ENCODE data around the gene GAS2L3.
"Not testable (repeated sequence)": the region's sequence is repeated elsewhere in the genome, so short reads cannot be mapped to it uniquely, and the experiment has no call there.

The GAS2L3 gene

GRCh38 chr12:100576331-100577036 is 3.0 kb downstream of the GAS2L3 start:
- no peak overlapping the region for H3K27ac ChIP-seq (ENCODE audit: low read length)

GRCh38 chr12:100578923-100579322 is 5.4 kb downstream of the GAS2L3 start:
- Histone ChIP-seq H3K9me3 (ENCODE audit: control insufficient read depth in 1 of 2, low read length in 2 of 2) (peaks cover 0 to 4% of the 10 kb centered on the region in 2 donors), H3K4me1 (ENCODE audit: control insufficient read depth in 1 of 2, insufficient read depth in 2 of 2, low read length in 2 of 2) (peaks cover 0 to 12% of the 10 kb centered on the region in 2 donors), H3K36me3 (ENCODE audit: control insufficient read depth in 1 of 2, insufficient read depth in 2 of 2, low read length in 2 of 2) (no peaks in the 10 kb centered on the region), H3K27ac (ENCODE audit: low read length) (no peak overlapping the region), H3K4me3 (ENCODE audit: low read depth in 1 of 2, low read length in 2 of 2) (no peak overlapping the region), H3K27me3 (ENCODE audit: low read depth, low read length) (no peaks in the 10 kb centered on the region)

More at GRCh38 chr12:100576331-100577036, 3.0 kb downstream of the GAS2L3 start:
- Histone ChIP-seq H3K4me1 (ENCODE audit: control insufficient read depth in 1 of 2, insufficient read depth in 2 of 2, low read length in 2 of 2) (peaks cover 0 to 13% of the 10 kb centered on the region in 2 donors), H3K9me3 (ENCODE audit: control insufficient read depth in 1 of 2, low read length in 2 of 2) (no peaks in the 10 kb centered on the region), H3K36me3 (ENCODE audit: control insufficient read depth in 1 of 2, insufficient read depth in 2 of 2, low read length in 2 of 2) (no peaks in the 10 kb centered on the region), H3K4me3 (ENCODE audit: low read depth in 1 of 2, low read length in 2 of 2) (no peak overlapping the region), H3K27me3 (ENCODE audit: low read depth, low read length) (no peaks in the 10 kb centered on the region)

DNA sequence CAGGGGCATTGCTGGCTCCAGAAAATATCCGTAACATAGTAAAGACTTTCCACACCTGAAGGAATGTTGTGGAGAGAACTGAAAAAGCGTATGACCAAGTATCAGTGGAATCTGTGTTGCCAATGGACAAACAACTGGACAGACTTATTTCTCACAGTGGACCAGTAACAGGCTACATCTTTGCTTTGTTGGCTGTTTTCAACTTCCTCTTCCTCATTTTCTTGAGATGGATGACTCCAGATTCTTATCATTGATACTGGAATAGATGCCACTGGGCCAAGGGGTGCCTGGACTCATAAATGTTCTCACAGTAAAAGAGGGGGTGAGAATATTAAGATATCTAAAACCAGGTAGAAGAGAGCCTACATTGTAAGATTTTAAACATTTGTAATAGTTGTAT is 6.4 kb downstream of the GAS2L3 start:
- H3K27ac ChIP-seq (ENCODE audit: low read length): no peak overlapping the region

GRCh38 chr12:100584256-100584655 is 10.8 kb downstream of the GAS2L3 start:
- Histone ChIP-seq H3K36me3 (ENCODE audit: control insufficient read depth in 1 of 2, insufficient read depth in 2 of 2, low read length in 2 of 2) (no peaks in the 10 kb centered on the region), H3K27me3 (ENCODE audit: low read depth, low read length) (no peaks in the 10 kb centered on the region), H3K4me3 (ENCODE audit: low read depth in 1 of 2, low read length in 2 of 2) (no peak overlapping the region), H3K4me1 (ENCODE audit: control insufficient read depth in 1 of 2, insufficient read depth in 2 of 2, low read length in 2 of 2) (no peaks in the 10 kb centered on the region), H3K27ac (ENCODE audit: low read length) (no peak overlapping the region), H3K9me3 (ENCODE audit: control insufficient read depth in 1 of 2, low read length in 2 of 2) (peaks cover 0 to 12% of the 10 kb centered on the region in 2 donors)

More for the DNA sequence above, 6.4 kb downstream of the GAS2L3 start:
- H3K36me3 ChIP-seq (ENCODE audit: control insufficient read depth in 1 of 2, insufficient read depth in 2 of 2, low read length in 2 of 2): no peaks in the 10 kb centered on the region
- peaks cover 0 to 3% of the 10 kb centered on the region in 2 donors for H3K4me1 ChIP-seq (ENCODE audit: control insufficient read depth in 1 of 2, insufficient read depth in 2 of 2, low read length in 2 of 2)
- H3K9me3 ChIP-seq (ENCODE audit: control insufficient read depth in 1 of 2, low read length in 2 of 2): peaks cover 0 to 4% of the 10 kb centered on the region in 2 donors
- H3K27me3 ChIP-seq (ENCODE audit: low read depth, low read length): no peaks in the 10 kb centered on the region
- no peak overlapping the region for H3K4me3 ChIP-seq (ENCODE audit: low read depth in 1 of 2, low read length in 2 of 2)

GRCh38 chr12:100591979-100592378 is 18.5 kb downstream of the GAS2L3 start:
- no peaks in the 10 kb centered on the region for H3K27me3 ChIP-seq (ENCODE audit: low read depth, low read length)
- no peak overlapping the region for H3K27ac ChIP-seq (ENCODE audit: low read length)
- no peaks in the 10 kb centered on the region for H3K4me1 ChIP-seq (ENCODE audit: control insufficient read depth in 1 of 2, insufficient read depth in 2 of 2, low read length in 2 of 2)
- no peaks in the 10 kb centered on the region for H3K36me3 ChIP-seq (ENCODE audit: control insufficient read depth in 1 of 2, insufficient read depth in 2 of 2, low read length in 2 of 2)
- H3K4me3 ChIP-seq (ENCODE audit: low read depth in 1 of 2, low read length in 2 of 2): no peak overlapping the region
- H3K9me3 ChIP-seq (ENCODE audit: control insufficient read depth in 1 of 2, low read length in 2 of 2): peaks cover 0 to 7% of the 10 kb centered on the region in 2 donors

GRCh38 chr12:100593490-100593889 is 20.0 kb downstream of the GAS2L3 start:
- Histone ChIP-seq H3K4me3 (ENCODE audit: low read depth in 1 of 2, low read length in 2 of 2) (no peak overlapping the region), H3K9me3 (ENCODE audit: control insufficient read depth in 1 of 2, low read length in 2 of 2) (peaks cover 0 to 5% of the 10 kb centered on the region in 2 donors), H3K27me3 (ENCODE audit: low read depth, low read length) (no peaks in the 10 kb centered on the region), H3K4me1 (ENCODE audit: control insufficient read depth in 1 of 2, insufficient read depth in 2 of 2, low read length in 2 of 2) (no peaks in the 10 kb centered on the region), H3K27ac (ENCODE audit: low read length) (no peak overlapping the region), H3K36me3 (ENCODE audit: control insufficient read depth in 1 of 2, insufficient read depth in 2 of 2, low read length in 2 of 2) (no peaks in the 10 kb centered on the region)

- no peaks in the 10 kb centered on the region for H3K36me3 ChIP-seq (ENCODE audit: control insufficient read depth in 1 of 2, insufficient read depth in 2 of 2, low read length in 2 of 2)
- H3K4me3 ChIP-seq (ENCODE audit: low read depth in 1 of 2, low read length in 2 of 2): no peak overlapping the region
- no peaks in the 10 kb centered on the region for H3K9me3 ChIP-seq (ENCODE audit: control insufficient read depth in 1 of 2, low read length in 2 of 2)
- no peaks in the 10 kb centered on the region for H3K27me3 ChIP-seq (ENCODE audit: low read depth, low read length)
- no peak overlapping the region for H3K27ac ChIP-seq (ENCODE audit: low read length)
- H3K4me1 ChIP-seq (ENCODE audit: control insufficient read depth in 1 of 2, insufficient read depth in 2 of 2, low read length in 2 of 2): no peaks in the 10 kb centered on the region
Measured at GRCh38 chr12:100601626-100602025, 28.1 kb downstream of the GAS2L3 start.

- not testable (repeated sequence) for H3K27me3 ChIP-seq (ENCODE audit: low read depth, low read length); H3K27ac ChIP-seq (ENCODE audit: low read length)
Measured at GRCh38 chr12:100602997-100603396, 29.5 kb downstream of the GAS2L3 start.

DNA sequence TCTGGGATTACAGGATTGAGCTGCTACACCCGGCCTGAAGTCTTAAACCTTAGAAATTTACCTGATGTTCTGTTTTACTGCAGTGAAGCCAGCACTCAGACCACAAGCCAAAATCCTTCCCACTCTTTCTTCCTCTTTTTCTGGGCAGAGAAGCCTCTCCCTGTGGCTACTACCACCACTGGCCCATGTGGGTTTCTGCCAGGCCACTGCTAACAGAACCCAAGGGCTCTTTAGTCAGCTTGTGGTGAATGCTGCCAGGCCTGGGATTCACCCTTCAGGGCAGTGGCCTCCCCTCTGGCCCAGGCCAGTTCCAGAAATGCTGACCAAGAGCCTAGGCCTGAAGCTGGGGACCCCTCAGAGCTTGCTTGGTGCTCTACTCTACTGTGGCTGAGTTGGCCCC is 35.3 kb downstream of the GAS2L3 start:
- Histone ChIP-seq H3K27ac (ENCODE audit: low read length) (no peak overlapping the region), H3K27me3 (ENCODE audit: low read depth, low read length) (no peaks in the 10 kb centered on the region), H3K9me3 (ENCODE audit: control insufficient read depth in 1 of 2, low read length in 2 of 2) (no peaks in the 10 kb centered on the region), H3K36me3 (ENCODE audit: control insufficient read depth in 1 of 2, insufficient read depth in 2 of 2, low read length in 2 of 2) (no peaks in the 10 kb centered on the region), H3K4me3 (ENCODE audit: low read depth in 1 of 2, low read length in 2 of 2) (no peak overlapping the region), H3K4me1 (ENCODE audit: control insufficient read depth in 1 of 2, insufficient read depth in 2 of 2, low read length in 2 of 2) (peaks cover 0 to 4% of the 10 kb centered on the region in 2 donors)

More at GRCh38 chr12:100602997-100603396, 29.5 kb downstream of the GAS2L3 start:
- H3K4me1 ChIP-seq (ENCODE audit: control insufficient read depth in 1 of 2, insufficient read depth in 2 of 2, low read length in 2 of 2); H3K36me3 ChIP-seq (ENCODE audit: control insufficient read depth in 1 of 2, insufficient read depth in 2 of 2, low read length in 2 of 2); H3K9me3 ChIP-seq (ENCODE audit: control insufficient read depth in 1 of 2, low read length in 2 of 2); H3K4me3 ChIP-seq (ENCODE audit: low read depth in 1 of 2, low read length in 2 of 2): not testable (repeated sequence)

GRCh38 chr12:100610666-100611430 is 37.4 kb downstream of the GAS2L3 start:
- H3K27me3 ChIP-seq (ENCODE audit: low read depth, low read length): no peaks in the 10 kb centered on the region
- H3K27ac ChIP-seq (ENCODE audit: low read length): no peak overlapping the region

DNA sequence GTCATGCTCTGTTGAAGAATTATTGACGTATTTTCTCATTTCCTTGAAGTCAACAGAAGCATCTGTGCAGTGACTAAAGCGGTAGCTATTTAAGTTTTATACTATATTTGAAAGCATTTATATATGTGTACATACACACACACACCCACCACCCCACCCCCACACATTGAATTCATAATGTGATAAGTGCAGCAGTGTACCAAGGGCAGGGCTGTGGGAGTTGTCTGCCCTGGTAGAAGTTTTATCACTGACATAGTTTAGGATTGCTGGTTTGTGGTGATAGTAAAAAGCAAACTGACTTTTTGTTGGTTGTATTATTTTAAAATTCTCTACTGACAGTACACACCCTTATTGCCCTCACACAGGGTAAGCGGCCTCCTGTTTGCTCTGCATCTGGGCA is 39.1 kb downstream of the GAS2L3 start:
- no peaks in the 10 kb centered on the region for H3K9me3 ChIP-seq (ENCODE audit: control insufficient read depth in 1 of 2, low read length in 2 of 2)
- no peaks in the 10 kb centered on the region for H3K36me3 ChIP-seq (ENCODE audit: control insufficient read depth in 1 of 2, insufficient read depth in 2 of 2, low read length in 2 of 2)
- H3K27ac ChIP-seq (ENCODE audit: low read length): no peak overlapping the region
- peaks cover 0 to 4% of the 10 kb centered on the region in 2 donors for H3K4me1 ChIP-seq (ENCODE audit: control insufficient read depth in 1 of 2, insufficient read depth in 2 of 2, low read length in 2 of 2)
- no peak overlapping the region for H3K4me3 ChIP-seq (ENCODE audit: low read depth in 1 of 2, low read length in 2 of 2)
- H3K27me3 ChIP-seq (ENCODE audit: low read depth, low read length): no peaks in the 10 kb centered on the region

More at GRCh38 chr12:100610666-100611430, 37.4 kb downstream of the GAS2L3 start:
- Histone ChIP-seq H3K4me1 (ENCODE audit: control insufficient read depth in 1 of 2, insufficient read depth in 2 of 2, low read length in 2 of 2) (peaks cover 0 to 4% of the 10 kb centered on the region in 2 donors), H3K9me3 (ENCODE audit: control insufficient read depth in 1 of 2, low read length in 2 of 2) (no peaks in the 10 kb centered on the region), H3K36me3 (ENCODE audit: control insufficient read depth in 1 of 2, insufficient read depth in 2 of 2, low read length in 2 of 2) (no peaks in the 10 kb centered on the region), H3K4me3 (ENCODE audit: low read depth in 1 of 2, low read length in 2 of 2) (no peak overlapping the region)
